ENCODE results near the gene KIF5A. TPM values are rescaled to one million over a fixed set of nuclear protein-coding genes. Genes with fewer than 3 reads are reported as not detected.
"Not testable (repeated sequence)": the region's sequence is repeated elsewhere in the genome, so short reads cannot be mapped to it uniquely, and the experiment has no call there.

Gene KIF5A
- total RNA-seq, 6 experiments from 2014 or later: 0.02 TPM; not detected in 5

- intact Hi-C loops (cut with DNase I): no loop called here
- Histone ChIP-seq H3K9me3 (no peaks in the 10 kb centered on the region), H3K4me1 (peaks cover 0 to 13% (median 2%) of the 10 kb centered on the region in 4 donors), H3K4me3 (no peak overlapping the region), H3K36me3 (no peaks in the 10 kb centered on the region), H3K27me3 (no peaks in the 10 kb centered on the region), H3K27ac (no peak overlapping the region)
- ATAC-seq: no peak
- WGBS (ENCODE audit: insufficient coverage, low coverage, low lambda C conversion rate, missing lambda C conversion rate): 58% methylated on average over 2 of the region's 2 CpGs
- no peak for DNase-seq
- no peak for TF ChIP-seq CTCF (IDR thresholded peaks at IDR 0.05)
- TF ChIP-seq POLR2A (IDR thresholded peaks at IDR 0.05): no peak
Observed at GRCh38 chr12:57585156-57585555, 35.3 kb downstream of the KIF5A start.

- Histone ChIP-seq H3K9me3 (no peaks in the 10 kb centered on the region), H3K4me3 (no peak overlapping the region), H3K27ac (no peak overlapping the region), H3K4me1 (peaks cover 0 to 18% (median 2%) of the 10 kb centered on the region in 4 donors), H3K36me3 (no peaks in the 10 kb centered on the region), H3K27me3 (no peaks in the 10 kb centered on the region)
- 69% methylated on average over 3 of the region's 3 CpGs for WGBS (ENCODE audit: insufficient coverage, low coverage, low lambda C conversion rate, missing lambda C conversion rate)
- no peak for DNase-seq
- intact Hi-C loops (cut with DNase I): no loop called here
- TF ChIP-seq POLR2A (IDR thresholded peaks at IDR 0.05): no peak
- TF ChIP-seq CTCF (IDR thresholded peaks at IDR 0.05): no peak
- ATAC-seq: no peak
Observed at GRCh38 chr12:57586128-57586527, 36.3 kb downstream of the KIF5A start.

DNA sequence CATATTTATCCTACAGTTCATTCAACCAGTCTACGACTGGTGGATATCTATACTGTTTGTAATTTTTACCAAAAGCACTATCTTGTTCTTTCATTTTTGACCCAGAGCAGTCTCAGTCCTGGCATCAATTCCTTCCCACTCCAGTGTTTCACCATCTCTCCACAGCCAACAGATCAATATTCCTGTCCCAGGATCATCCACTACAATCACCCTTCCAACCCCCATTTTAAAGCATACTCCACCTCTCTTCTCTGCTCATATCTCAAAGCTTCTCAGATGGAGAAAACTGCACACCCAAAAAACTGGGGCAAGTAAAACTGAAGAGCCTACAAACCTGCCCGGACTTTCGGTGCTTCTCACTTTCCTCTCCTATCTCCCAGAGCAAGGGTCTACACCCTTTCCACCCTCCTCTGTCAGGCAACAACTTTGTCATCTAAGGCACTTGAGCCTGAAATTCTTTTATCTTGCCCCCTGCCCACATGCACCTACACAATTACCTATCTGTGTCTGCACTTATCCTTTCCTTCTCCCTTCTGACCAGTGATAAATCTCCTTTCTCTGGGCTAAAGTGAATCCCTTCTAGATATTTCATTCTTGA lies 37.1 kb downstream of the KIF5A start:
- ATAC-seq: peak; percentile 48 to 67 (median 60)
- H3K27me3 ChIP-seq: no peaks in the 10 kb centered on the region
- no peaks in the 10 kb centered on the region for H3K36me3 ChIP-seq
- DNase-seq: no peak
- intact Hi-C loops (cut with DNase I): no loop called here
- H3K27ac ChIP-seq: no peak overlapping the region
- H3K4me3 ChIP-seq: no peak overlapping the region
- peaks cover 0 to 21% (median 4%) of the 10 kb centered on the region in 4 donors for H3K4me1 ChIP-seq
- no peak for TF ChIP-seq POLR2A (IDR thresholded peaks at IDR 0.05)
- WGBS (ENCODE audit: insufficient coverage, low coverage, low lambda C conversion rate, missing lambda C conversion rate): 44% methylated on average over 3 of the region's 3 CpGs
- no peaks in the 10 kb centered on the region for H3K9me3 ChIP-seq

- H3K4me1 ChIP-seq: peaks cover 0 to 21% (median 5%) of the 10 kb centered on the region in 4 donors
- WGBS (ENCODE audit: insufficient coverage, low coverage, low lambda C conversion rate, missing lambda C conversion rate): 91% methylated on average over 11 of the region's 15 CpGs
- H3K27me3 ChIP-seq; H3K36me3 ChIP-seq; H3K4me3 ChIP-seq; H3K9me3 ChIP-seq; H3K27ac ChIP-seq; intact Hi-C loops (cut with DNase I); DNase-seq; ATAC-seq: not testable (repeated sequence)
Observed at GRCh38 chr12:57588951-57589610, 39.2 kb downstream of the KIF5A start.

GRCh38 chr12:57590479-57590863 lies 40.6 kb downstream of the KIF5A start:
- TF ChIP-seq POLR2A (IDR thresholded peaks at IDR 0.05) (no peak), CTCF (IDR thresholded peaks at IDR 0.05) (no peak)
- Histone ChIP-seq H3K4me1 (peaks cover 0 to 21% (median 5%) of the 10 kb centered on the region in 4 donors), H3K27me3 (no peaks in the 10 kb centered on the region), H3K36me3 (no peaks in the 10 kb centered on the region), H3K4me3 (peak overlapping the region; percentile 93 to 98 (median 96)), H3K27ac (peak overlapping the region in 1 of 3 donors; percentile 35), H3K9me3 (no peaks in the 10 kb centered on the region)
- intact Hi-C loops (cut with DNase I): no loop called here
- WGBS (ENCODE audit: insufficient coverage, low coverage, low lambda C conversion rate, missing lambda C conversion rate): 9% methylated on average over 2 of the region's 2 CpGs
- DNase-seq (no peak), ATAC-seq (no peak)

Measured in right lobe of liver (tissue), 6 donors.